Measurements from ENCODE around the gene PMFBP1.
A peak's percentile ranks its signal among the peaks of the same experiment; 100 is the strongest.

Gene PMFBP1

DNA sequence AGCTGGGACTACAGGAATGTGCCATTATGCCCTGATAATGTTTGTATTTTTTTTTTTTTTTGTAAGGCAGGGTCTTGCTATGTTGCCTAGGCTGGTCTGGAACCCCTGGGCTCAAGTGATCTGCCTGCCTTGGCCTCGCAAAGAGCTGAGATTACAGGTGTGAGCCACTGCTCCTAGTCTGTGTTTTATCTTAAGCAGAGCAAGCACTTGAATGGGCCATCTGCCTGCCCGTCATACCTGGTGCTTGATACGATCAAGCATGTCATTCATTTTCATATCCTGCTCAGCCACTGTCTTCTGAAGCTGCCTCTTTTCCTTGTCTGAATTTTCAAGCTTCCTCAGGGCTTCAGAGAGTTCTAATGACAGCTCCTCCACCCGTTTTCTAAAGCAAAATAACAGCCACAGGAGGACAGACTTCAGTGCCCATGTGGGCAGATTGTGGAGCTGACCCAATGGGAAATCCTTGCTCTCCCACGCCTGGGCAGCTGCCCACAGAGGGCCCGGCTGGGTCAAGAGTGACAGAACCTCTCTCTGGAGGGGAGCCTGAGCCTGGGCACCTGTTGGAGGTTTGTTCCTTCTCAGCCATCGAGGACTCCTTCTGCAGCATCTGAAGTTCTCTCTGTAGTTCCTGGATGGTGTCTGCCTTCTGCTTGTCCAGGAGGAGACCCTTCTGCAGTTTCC lies 41.8 kb downstream of the PMFBP1 start:
- DNase-seq: no peak

GRCh38 chr16:72128701-72129100 lies 43.3 kb downstream of the PMFBP1 start:
- no peak for DNase-seq

GRCh38 chr16:72126429-72126765 lies 45.6 kb downstream of the PMFBP1 start:
- no peak for DNase-seq

DNA sequence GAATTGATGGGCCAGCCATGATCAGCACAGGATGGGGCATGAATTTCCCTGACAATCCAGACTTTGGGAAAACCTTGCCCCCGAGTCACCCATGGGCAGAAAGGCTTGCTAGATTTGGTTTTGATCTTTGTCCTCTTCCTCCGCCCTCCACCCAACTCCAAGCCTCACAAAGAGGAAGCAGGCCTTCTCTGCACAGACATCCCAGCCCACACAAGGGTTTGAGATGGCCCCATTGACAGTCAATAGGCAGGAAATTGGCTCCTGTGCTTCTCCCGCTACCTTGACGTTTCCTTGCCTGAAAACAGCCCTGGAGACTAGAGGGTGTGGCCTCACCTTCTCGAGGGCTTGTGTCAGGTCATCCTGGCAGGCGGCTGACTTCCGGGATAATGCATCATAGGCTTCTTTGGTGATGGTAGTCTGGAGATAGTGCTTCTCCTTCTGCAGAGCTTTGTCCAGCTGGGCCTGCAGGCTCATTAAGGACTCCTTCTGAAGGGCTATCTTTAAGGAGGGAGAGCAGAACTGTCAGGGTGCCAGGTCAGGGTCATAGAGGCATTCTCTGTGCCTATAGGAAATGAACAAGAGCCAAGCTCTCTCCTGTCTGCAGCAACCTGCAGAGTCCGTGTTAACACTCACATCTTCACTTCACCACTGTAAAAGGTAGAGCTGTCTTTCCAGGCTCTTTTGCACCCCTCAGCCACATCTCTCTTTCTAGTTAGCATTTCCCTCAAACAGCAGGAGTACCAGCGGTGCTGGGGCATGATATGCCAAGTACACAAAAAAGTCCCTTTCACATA lies 46.1 kb downstream of the PMFBP1 start:
- DNase-seq: no peak

GRCh38 chr16:72124761-72125634 lies 47.0 kb downstream of the PMFBP1 start:
- peak; percentile 35 to 50 for DNase-seq

GRCh38 chr16:72124148-72124547 lies 47.8 kb downstream of the PMFBP1 start:
- DNase-seq: no peak

DNA sequence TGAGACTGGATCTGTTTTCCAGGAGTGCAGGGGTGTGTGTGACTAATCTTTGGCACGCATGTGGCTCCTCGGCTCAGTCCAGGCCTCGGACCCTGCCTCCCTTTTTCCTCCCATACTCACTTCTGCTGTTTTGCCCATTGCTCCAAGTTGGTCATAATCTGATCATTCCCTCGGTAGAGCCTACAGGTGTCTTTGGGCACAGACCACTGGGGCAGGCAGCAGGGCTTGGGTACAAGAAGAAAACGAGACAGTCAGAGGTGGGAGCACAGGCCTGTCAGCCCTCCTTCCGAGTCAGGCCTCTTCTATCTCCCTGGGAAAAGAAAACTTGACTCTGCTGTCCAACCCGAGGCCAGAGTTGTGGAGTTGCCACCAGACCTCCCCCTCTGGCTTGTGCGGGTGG lies 48.5 kb downstream of the PMFBP1 start:
- DNase-seq: no peak

- DNase-seq: no peak
Measured at GRCh38 chr16:72122916-72123315, 49.0 kb downstream of the PMFBP1 start.

- DNase-seq: no peak
Measured at GRCh38 chr16:72122308-72122707, 49.6 kb downstream of the PMFBP1 start.

GRCh38 chr16:72120026-72120425 lies 51.9 kb downstream of the PMFBP1 start:
- DNase-seq: no peak

GRCh38 chr16:72113616-72113945 lies 58.4 kb downstream of the PMFBP1 start:
- no peak for DNase-seq

DNA sequence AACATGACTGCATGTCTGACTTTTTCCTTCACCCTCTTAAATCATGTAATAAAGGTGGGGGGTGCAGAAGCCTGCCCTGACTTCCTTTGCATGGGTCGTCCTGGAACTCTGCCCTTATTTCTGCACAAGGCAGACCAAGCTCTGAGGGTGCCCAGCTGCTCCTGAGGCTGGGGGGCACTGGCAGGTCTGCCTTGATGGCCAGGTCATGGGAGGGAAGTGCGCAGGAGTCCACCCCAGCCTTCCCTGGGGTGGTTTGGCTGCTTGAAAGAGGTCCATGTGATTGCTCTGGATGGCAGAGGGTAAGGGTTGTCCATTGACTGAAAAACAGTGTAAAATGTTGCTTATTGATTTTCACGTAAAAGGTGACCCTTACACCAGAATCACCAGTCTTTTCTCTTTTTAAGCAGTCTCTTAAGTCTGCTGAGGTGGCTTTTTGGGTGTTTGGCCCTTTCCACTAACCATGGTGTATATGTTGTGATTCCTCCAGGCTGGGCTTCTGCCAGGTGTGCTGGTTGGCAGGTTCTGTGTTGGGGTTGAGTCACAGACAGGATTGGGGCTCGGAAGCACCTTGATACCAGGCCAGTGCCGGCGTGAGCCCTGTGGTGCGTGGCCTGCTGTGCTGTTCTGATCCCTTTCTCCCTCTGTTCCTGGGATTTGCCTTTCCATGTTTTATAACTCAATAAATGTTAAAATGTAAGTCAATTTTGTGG lies 58.9 kb downstream of the PMFBP1 start:
- DNase-seq: no peak

DNA sequence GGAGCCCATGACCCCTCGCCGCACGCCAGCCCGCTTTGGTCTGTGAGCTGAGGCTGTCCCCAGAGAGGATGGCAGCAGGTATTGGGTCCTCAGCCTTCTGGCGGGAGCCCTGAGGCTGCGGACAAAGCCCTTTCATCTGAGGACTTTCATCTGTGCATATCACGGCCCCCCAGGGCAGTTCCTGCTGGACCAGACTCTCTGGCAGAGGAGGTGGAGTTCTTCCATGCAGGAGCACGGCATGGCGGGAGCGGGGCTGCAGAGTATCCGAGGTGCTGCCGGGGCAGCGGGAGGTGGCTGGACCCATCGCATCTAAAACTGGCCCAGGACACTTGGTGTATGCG lies 59.5 kb downstream of the PMFBP1 start:
- no peak for DNase-seq

- no peak for DNase-seq
Measured at GRCh38 chr16:72111657-72112451, 60.1 kb downstream of the PMFBP1 start.

DNA sequence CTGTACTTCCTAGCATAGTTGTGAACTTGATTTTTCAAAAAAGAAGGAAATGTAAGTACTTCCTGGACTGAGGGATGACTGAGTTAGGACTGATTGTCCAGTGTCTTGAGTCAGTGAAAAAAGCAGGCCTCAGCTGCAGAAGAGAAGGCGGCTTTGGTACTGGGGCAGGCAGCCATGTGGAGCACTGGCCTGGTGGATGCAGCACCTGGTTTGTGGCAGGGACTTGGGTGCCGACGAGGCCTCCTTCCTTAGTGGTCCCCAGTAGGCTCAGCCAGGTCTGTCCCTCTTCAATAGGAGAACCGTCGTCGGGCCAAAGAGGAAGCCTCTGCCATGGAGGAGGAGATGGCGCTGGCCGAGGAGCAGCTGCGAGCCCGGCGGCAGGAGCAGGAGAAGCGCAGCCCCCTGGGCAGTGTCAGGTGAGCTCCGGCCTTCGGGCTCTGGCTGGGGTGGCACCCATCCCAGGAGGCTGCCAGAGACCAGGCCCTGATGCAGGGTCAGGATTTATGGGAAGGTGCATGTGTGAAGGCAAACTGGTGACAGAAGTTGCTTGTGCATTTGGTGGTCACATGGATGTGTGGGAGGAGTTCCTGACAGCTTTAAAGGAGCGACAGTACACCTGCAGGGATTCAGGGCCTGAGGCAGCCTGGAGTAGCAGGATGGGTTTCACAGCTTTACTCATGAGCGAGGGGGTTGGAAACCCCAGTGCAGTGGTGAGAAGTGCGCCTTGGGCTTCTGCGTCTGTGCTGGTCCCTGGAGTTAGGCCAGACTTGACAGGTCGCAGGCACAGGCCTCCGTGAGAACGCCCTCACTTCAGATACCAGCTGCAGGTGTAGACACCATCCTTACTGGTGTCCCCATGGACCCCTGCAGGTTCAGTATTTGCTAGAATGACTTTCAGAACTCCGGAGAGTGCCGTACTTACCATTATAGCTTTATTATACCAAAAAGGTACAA lies 61.0 kb downstream of the PMFBP1 start:
- no peak for DNase-seq

DNA sequence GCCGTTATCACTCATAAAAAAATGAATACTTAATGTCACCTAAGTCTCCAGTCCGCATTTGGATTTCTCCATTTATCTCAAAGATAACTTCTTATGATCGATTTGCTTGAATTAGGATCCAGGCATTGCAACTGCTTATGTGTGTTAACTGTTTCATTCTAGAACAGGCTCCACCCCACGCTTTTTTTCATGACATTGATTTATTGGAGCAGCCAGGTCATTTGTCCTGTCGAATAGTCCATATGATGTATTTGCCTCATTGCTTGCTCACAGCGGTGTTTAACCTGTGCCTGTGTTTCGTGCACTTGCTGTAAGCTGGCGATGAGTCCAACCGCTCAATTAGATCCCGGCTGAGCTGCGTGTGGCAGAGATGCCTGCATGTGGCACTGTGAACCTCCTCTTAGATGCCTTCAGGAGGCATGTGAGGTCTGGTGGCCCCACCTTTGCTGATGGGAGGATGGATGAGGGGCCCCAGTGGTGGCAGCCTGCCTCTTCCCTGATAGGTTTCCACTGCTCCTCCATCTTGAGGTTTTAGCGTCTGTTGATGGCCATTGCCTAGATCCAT lies 61.9 kb downstream of the PMFBP1 start:
- DNase-seq: no peak

DNA sequence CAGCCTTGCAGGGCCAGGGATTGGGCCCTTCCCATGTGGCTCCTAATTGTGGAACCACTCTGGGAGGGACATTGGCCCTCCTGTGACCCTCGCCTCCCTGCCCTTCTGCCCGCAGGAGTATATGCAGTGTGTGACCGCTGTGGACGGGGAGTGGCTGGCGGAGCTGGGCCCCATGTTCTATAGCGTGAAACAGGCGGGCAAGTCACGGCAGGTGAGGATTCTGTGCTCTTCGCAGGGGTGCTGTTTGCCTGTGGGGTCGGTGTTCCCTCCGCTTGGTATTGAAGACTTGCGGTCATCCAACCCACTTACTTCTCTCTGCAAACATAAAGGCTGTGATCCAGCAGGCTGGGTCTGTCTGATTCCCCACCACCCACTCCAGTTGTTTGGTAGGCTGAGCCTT lies 62.7 kb downstream of the PMFBP1 start:
- no peak for DNase-seq

DNA sequence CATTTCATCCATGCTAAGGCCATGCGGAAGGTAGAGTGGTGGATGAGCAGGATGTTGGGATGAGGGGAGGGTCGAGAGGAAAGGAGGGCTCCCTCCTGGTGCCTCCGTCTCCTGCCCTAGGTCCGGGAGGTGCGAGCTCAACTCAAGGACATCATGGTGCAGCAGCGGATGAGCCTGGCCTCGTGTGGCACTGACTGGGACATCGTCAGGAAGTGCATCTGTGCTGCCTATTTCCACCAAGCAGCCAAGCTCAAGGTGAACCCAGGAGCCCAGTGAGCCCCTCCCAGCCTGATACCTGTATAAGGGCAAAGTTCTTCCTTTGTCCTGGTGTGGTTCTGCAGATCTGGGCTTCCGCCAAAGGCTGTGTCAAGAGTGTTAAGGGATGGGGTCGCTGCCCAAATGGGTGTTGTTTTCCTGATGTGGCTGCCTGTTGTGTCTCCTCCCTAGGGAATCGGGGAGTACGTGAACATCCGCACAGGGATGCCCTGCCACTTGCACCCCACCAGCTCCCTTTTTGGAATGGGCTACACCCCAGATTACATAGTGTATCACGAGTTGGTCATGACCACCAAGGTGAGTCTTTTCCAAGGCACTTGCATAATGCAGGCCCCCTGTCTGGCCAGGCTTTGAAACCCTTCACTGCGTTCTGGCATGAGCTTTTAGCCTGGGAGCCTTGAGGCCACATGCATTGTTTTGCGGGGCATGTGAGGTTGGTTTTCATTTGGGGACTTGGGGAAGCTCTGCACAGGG lies 63.4 kb downstream of the PMFBP1 start:
- DNase-seq: no peak

GRCh38 chr16:72107371-72107770 lies 64.6 kb downstream of the PMFBP1 start:
- no peak for DNase-seq

GRCh38 chr16:72105978-72106377 lies 66.0 kb downstream of the PMFBP1 start:
- DNase-seq: no peak

Data from AML-193 (cell line).